Left ventricle myocardium inferior (tissue), 1 donor: ENCODE results near the gene KCNJ15. TPM values are rescaled to one million over a fixed set of nuclear protein-coding genes. Genes with fewer than 3 reads are reported as not detected.

Experiments
- DNase-seq: peaks from one replicate; pipeline ENCODE4 v3.0.0-alpha.2; 2020
- H3K27ac ChIP-seq: fragments of 200-600 bp; replicated peaks from 2 replicates; pipeline ENCODE4 v1.8.0; 2021
- H3K27me3 ChIP-seq: fragments of 200-600 bp; 2 replicates; pipeline ENCODE4 v1.8.0; 2021; ENCODE audit warnings: low read depth
- H3K36me3 ChIP-seq: fragments of 200-600 bp; 2 replicates; pipeline ENCODE4 v1.8.0; 2021
- H3K4me1 ChIP-seq: fragments of 200-600 bp; 2 replicates; pipeline ENCODE4 v1.8.0; 2021
- H3K4me3 ChIP-seq: fragments of 200-600 bp; 2 replicates; pipeline ENCODE4 v1.8.0; 2021; ENCODE audit warnings: mild to moderate bottlenecking, moderate library complexity
- H3K9me3 ChIP-seq: fragments of 200-600 bp; replicated peaks from 2 replicates; pipeline ENCODE4 v1.8.0; 2021
- intact Hi-C: fragments of 100-400 bp; cut with micrococcal nuclease; formaldehyde crosslinking; loops from one replicate; pipeline ENCODE4 v1.11.0; 2022
- long read RNA-seq: library from polyadenylated mRNA; unstranded; transcript quantifications from one replicate; pipeline ENCODE4 v2.0.0, GENCODE V29; 2021
- total RNA-seq: library from RNA; stranded (reverse); fragmentation: NEBNext Ultra II Directional; extraction: Animal tissue kit (Norgen Biotek cat#: 25700); gene quantifications from one replicate; pipeline ENCODE4 v1.2.1, GENCODE V29; 2021
- TF ChIP-seq, protein P1 (sequence below): fragments of 200-600 bp; IDR thresholded peaks from 2 replicates; pipeline ENCODE4 v1.8.0; 2021; ENCODE audit warnings: antibody characterized with exemption, mild to moderate bottlenecking, borderline replicate concordance
- donor health status: DM: no; HTN: yes; CAD: no; lungs with severe emphysema.

Gene KCNJ15
- total RNA-seq: 0.30 TPM
- long read RNA-seq: 0 reads

DNA sequence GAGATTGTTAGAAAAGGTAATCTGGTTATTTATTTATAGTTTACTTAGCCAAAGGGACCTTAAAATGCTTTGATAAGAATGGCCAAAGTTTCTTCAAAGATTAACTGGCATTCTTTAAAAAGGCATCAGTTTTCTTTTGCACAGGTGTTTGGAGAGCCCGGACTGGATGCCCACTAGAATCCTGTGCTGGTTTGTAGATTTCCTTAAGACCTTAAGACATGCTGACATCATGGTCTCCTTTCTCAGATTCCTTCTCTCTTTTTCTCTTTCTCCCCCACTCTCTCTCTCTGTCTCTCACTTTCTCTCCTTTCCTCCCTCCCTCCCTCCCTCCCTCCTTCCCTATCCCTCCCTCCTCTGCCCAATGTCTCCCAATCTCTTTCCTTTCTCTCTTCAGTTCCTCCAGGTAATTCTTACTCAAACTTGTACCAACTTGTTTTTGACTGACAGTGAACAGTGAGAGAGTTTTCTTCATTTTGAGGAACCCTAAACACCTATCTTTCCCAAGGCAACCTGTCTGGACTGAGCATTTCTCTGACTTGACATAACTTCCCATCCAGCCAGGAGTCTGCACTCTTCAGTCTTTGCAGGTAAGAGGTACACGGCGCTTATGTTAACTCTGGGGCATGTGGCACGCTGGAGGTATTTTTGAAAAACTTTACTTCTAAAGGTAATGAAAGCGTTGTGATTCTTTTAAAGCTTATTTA is at the start of gene KCNJ15:
KCNJ15 (plus strand) TSS at position 393 of the 704 bp plus-strand sequence. CDS start 42,271 bp downstream, outside the sequence.
- H3K4me3 ChIP-seq: no peak within 1 kb of the TSS
- H3K4me1 ChIP-seq: no peaks in the 10 kb centered on the region
- no peaks in the 10 kb centered on the region for H3K36me3 ChIP-seq
- DNase-seq: no peak
- no peak within 1 kb of the TSS for H3K27ac ChIP-seq
- peaks cover 21% of the 10 kb centered on the region for H3K27me3 ChIP-seq
- TF ChIP-seq, protein P1, sequence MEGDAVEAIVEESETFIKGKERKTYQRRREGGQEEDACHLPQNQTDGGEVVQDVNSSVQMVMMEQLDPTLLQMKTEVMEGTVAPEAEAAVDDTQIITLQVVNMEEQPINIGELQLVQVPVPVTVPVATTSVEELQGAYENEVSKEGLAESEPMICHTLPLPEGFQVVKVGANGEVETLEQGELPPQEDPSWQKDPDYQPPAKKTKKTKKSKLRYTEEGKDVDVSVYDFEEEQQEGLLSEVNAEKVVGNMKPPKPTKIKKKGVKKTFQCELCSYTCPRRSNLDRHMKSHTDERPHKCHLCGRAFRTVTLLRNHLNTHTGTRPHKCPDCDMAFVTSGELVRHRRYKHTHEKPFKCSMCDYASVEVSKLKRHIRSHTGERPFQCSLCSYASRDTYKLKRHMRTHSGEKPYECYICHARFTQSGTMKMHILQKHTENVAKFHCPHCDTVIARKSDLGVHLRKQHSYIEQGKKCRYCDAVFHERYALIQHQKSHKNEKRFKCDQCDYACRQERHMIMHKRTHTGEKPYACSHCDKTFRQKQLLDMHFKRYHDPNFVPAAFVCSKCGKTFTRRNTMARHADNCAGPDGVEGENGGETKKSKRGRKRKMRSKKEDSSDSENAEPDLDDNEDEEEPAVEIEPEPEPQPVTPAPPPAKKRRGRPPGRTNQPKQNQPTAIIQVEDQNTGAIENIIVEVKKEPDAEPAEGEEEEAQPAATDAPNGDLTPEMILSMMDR: no peak
- intact Hi-C loops: no loop called here
- no peaks in the 10 kb centered on the region for H3K9me3 ChIP-seq

GRCh38 chr21:38208118-38208517 is 48.7 kb upstream of the KCNJ15 start:
- Histone ChIP-seq H3K27me3 (peaks cover 33% of the 10 kb centered on the region), H3K4me1 (no peaks in the 10 kb centered on the region), H3K27ac (no peak overlapping the region), H3K4me3 (no peak overlapping the region), H3K36me3 (no peaks in the 10 kb centered on the region), H3K9me3 (peaks cover 19% of the 10 kb centered on the region)
- intact Hi-C loops: no loop called here
- no peak for DNase-seq
- TF ChIP-seq, protein P1: no peak

DNA sequence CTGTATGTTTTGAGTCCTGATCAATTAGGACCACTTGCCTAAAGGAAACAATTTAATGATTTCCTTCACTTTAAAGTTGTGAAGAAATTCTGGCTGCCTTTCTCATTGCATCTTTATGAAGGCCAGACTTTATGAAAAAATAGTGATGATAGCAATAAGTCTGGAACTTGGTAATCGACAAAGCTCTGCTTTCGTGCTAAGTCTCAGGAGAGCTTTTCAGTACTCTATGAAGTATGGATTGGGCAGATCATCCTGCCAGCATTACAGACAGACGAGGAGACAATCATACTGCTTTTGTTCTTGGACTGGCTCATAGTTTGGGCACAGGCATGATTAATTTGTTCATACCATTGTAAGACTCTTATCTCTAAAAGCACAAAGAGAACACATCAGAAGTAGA is 45.5 kb upstream of the KCNJ15 start:
- no peak for DNase-seq
- intact Hi-C loops: loop anchor here (10.0 kb wide), 1 partner anchor 47 kb away; no protein-coding TSS in a partner anchor
- no peak overlapping the region for H3K4me3 ChIP-seq
- H3K36me3 ChIP-seq: no peaks in the 10 kb centered on the region
- no peak overlapping the region for H3K27ac ChIP-seq
- H3K27me3 ChIP-seq: peaks cover 30% of the 10 kb centered on the region
- H3K4me1 ChIP-seq: no peaks in the 10 kb centered on the region
- peaks cover 19% of the 10 kb centered on the region for H3K9me3 ChIP-seq
- TF ChIP-seq, protein P1: no peak

DNA sequence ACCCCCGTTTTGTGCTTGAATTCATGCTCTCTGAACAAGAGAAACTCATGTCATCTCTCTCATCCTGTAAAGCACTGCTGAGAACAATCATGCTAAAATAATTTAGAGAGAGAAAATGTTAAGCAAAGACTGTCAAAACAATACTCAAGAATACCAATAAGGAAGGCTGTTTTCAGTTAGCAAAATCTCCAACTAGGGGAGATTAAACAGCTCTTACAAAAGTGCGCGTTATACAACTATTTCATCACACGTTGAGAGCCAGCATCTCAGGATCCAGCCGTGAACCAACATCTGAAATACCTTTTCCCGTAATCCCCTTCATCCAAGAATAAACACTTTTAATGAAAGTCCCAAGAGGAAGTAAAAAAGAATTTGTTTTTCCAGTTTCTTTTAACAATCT is 44.1 kb upstream of the KCNJ15 start:
- no peak overlapping the region for H3K4me3 ChIP-seq
- intact Hi-C loops: loop anchor here (10.0 kb wide), 1 partner anchor 48 kb away; no protein-coding TSS in a partner anchor
- H3K27ac ChIP-seq: no peak overlapping the region
- no peaks in the 10 kb centered on the region for H3K4me1 ChIP-seq
- TF ChIP-seq, protein P1: no peak
- DNase-seq: no peak
- H3K9me3 ChIP-seq: peaks cover 19% of the 10 kb centered on the region
- peaks cover 28% of the 10 kb centered on the region for H3K27me3 ChIP-seq
- no peaks in the 10 kb centered on the region for H3K36me3 ChIP-seq

GRCh38 chr21:38219049-38219628 is 37.7 kb upstream of the KCNJ15 start:
- TF ChIP-seq, protein P1: peak; percentile 98
- Histone ChIP-seq H3K9me3 (peaks cover 20% of the 10 kb centered on the region), H3K36me3 (no peaks in the 10 kb centered on the region), H3K4me3 (no peak overlapping the region), H3K27me3 (peaks cover 4% of the 10 kb centered on the region), H3K27ac (no peak overlapping the region), H3K4me1 (peaks cover 3% of the 10 kb centered on the region)
- intact Hi-C loops: loop anchor here (2.0 to 10.0 kb wide), 2 partner anchors 54 to 134 kb away; no protein-coding TSS in a partner anchor
- DNase-seq: peak; percentile 46
